Vagina (tissue), 2 donors: ENCODE results near the gene LNP1. TPM values are rescaled to one million over a fixed set of nuclear protein-coding genes. Genes with fewer than 3 reads are reported as not detected.

Experiments
- DNase-seq, 2 donors: peaks; one replicate each; pipeline ENCODE4 v3.0.0-alpha.2; 2017; ENCODE audit errors: extremely low spot score in 2 of 2
- H3K27ac ChIP-seq: fragments of 200-600 bp; sonication (generic); one replicate; pipeline ENCODE4 v1.5.1; 2019
- H3K27me3 ChIP-seq: fragments of 200-600 bp; sonication (generic); one replicate; pipeline ENCODE4 v1.5.1; 2019
- H3K36me3 ChIP-seq, 2 donors: fragments of 200-600 bp; sonication (generic); one replicate each; pipeline ENCODE4 v1.5.1; 2017 to 2019
- H3K4me1 ChIP-seq: fragments of 200-600 bp; sonication (generic); one replicate; pipeline ENCODE4 v1.5.1; 2019
- H3K4me3 ChIP-seq, 2 donors: fragments of 200-600 bp; sonication (generic); 1 replicate in 1 of 2; 2 replicates in 1 of 2; pipeline ENCODE4 v1.5.1; 2016 to 2019
- H3K9me3 ChIP-seq: fragments of 200-600 bp; sonication (generic); one replicate; pipeline ENCODE4 v1.5.1; 2019
- CTCF ChIP-seq, 3 experiments: fragments of 450-650 bp in 2 of 3; fragments of 200-600 bp in 1 of 3; sonication (generic) in 1 of 3; IDR thresholded peaks; one replicate each; pipeline ENCODE4 v1.5.1; 2017 to 2019; ENCODE audit warnings: antibody characterized with exemption in 3 of 3, mild to moderate bottlenecking in 2 of 3, moderate library complexity in 2 of 3
- POLR2A ChIP-seq, 2 donors: fragments of 450-650 bp; IDR thresholded peaks; one replicate each; pipeline ENCODE4 v1.6.1; 2017; ENCODE audit warnings: antibody characterized with exemption in 2 of 2, mild to moderate bottlenecking in 2 of 2, moderate library complexity in 2 of 2
- POLR2AphosphoS5 ChIP-seq, 2 donors: sonication (generic); formaldehyde crosslinking; IDR thresholded peaks; one replicate each; pipeline ENCODE4 v1.9.0; 2017; ENCODE audit warnings: antibody characterized with exemption in 2 of 2, mild to moderate bottlenecking in 2 of 2, low read depth in 1 of 2; ENCODE audit not compliant: insufficient read depth in 1 of 2
- intact Hi-C: fragments of 100-400 bp; cut with DNase I; formaldehyde crosslinking; loops from one replicate; pipeline ENCODE4 v1.15.1; 2023
- total RNA-seq: library from RNA; depleted of rRNA; stranded (reverse); fragments of >200 nt; gene quantifications from one replicate; pipeline ENCODE4 v1.2.3, GENCODE V29; 2016

Gene LNP1
- total RNA-seq, 1 donor from 2014 or later: 4.4 TPM

GRCh38 chr3:100499651-100500050 is 98.3 kb downstream of the LNP1 start:
- no peaks in the 10 kb centered on the region for H3K27me3 ChIP-seq
- peaks cover 7% of the 10 kb centered on the region for H3K4me1 ChIP-seq
- H3K27ac ChIP-seq: no peak overlapping the region
- H3K9me3 ChIP-seq: no peaks in the 10 kb centered on the region
- H3K36me3 ChIP-seq: no peaks in the 10 kb centered on the region
- TF ChIP-seq POLR2A (IDR thresholded peaks at IDR 0.05) (no peak), POLR2AphosphoS5 (IDR thresholded peaks at IDR 0.05; ENCODE audit: insufficient read depth in 1 of 2, low read depth in 1 of 2) (no peak), CTCF (IDR thresholded peaks at IDR 0.05) (no peak)
- H3K4me3 ChIP-seq: no peak overlapping the region
- no peak for DNase-seq
- intact Hi-C loops: no loop called here

- Histone ChIP-seq H3K4me1 (peaks cover 2% of the 10 kb centered on the region), H3K9me3 (no peaks in the 10 kb centered on the region), H3K27ac (no peak overlapping the region), H3K36me3 (no peaks in the 10 kb centered on the region), H3K4me3 (no peak overlapping the region), H3K27me3 (no peaks in the 10 kb centered on the region)
- TF ChIP-seq POLR2A (IDR thresholded peaks at IDR 0.05) (no peak), CTCF (IDR thresholded peaks at IDR 0.05) (no peak), POLR2AphosphoS5 (IDR thresholded peaks at IDR 0.05; ENCODE audit: insufficient read depth in 1 of 2, low read depth in 1 of 2) (no peak)
- intact Hi-C loops: no loop called here
- DNase-seq: no peak
These were observed 99.1 kb downstream of the LNP1 start for GRCh38 chr3:100500320-100500880.

- Histone ChIP-seq H3K27ac (no peak overlapping the region), H3K4me1 (no peaks in the 10 kb centered on the region), H3K27me3 (no peaks in the 10 kb centered on the region), H3K9me3 (no peaks in the 10 kb centered on the region), H3K4me3 (no peak overlapping the region), H3K36me3 (no peaks in the 10 kb centered on the region)
- intact Hi-C loops: no loop called here
- no peak for TF ChIP-seq CTCF (IDR thresholded peaks at IDR 0.05)
- no peak for TF ChIP-seq POLR2A (IDR thresholded peaks at IDR 0.05)
- TF ChIP-seq POLR2AphosphoS5 (IDR thresholded peaks at IDR 0.05; ENCODE audit: insufficient read depth in 1 of 2, low read depth in 1 of 2): no peak
- DNase-seq: no peak
These were observed 102.1 kb downstream of the LNP1 start for GRCh38 chr3:100503448-100503847.

Other genes starting within 250 kb of the LNP1 start
- gene TBC1D23, start 140.5 kb upstream of the LNP1 start, total RNA-seq: 56.5 TPM
- 26.0 TPM for gene NIT2, start 66.8 kb upstream of the LNP1 start, total RNA-seq
- 26.8 TPM for gene TOMM70, start 450 bp upstream of the LNP1 start, total RNA-seq
- gene TMEM45A, start 91.1 kb downstream of the LNP1 start, total RNA-seq: 46.4 TPM
- gene ADGRG7, start 208.1 kb downstream of the LNP1 start, total RNA-seq: not detected